Measurements from ENCODE around the gene RGS10. TPM values are rescaled to one million over a fixed set of nuclear protein-coding genes. Genes with fewer than 3 reads are reported as not detected.
A peak's percentile ranks its signal among the peaks of the same experiment; 100 is the strongest.

RGS10 gene
- total and polyA plus RNA-seq, 2 of the 8 experiments (the other 6 are each of a cell fraction or from before 2014, with no cell fraction given) = 5.5 to 13.1 TPM

- Histone ChIP-seq H4K8ac (ENCODE audit: extremely low read depth, insufficient read depth, low read length) (no peak overlapping the region), H3K79me1 (ENCODE audit: low read depth, low read length) (no peaks in the 10 kb centered on the region), H2AFZ (ENCODE audit: low read length) (no peak overlapping the region), H3K4ac (replicated peaks; ENCODE audit: insufficient read length, low read depth, low read length) (no peak overlapping the region), H3K18ac (ENCODE audit: extremely low read depth, low read length) (no peak overlapping the region), H3K4me2 (ENCODE audit: insufficient read depth in 1 of 2, low read depth in 2 of 2, low read length in 2 of 2) (no peak overlapping the region), H3K9me3 (ENCODE audit: insufficient read depth in 2 of 2, low read depth in 1 of 2, low read length in 1 of 2) (no peaks in the 10 kb centered on the region), H2BK12ac (ENCODE audit: low read depth, low read length) (no peak overlapping the region), H4K20me1 (replicated peaks in 1 of 2; ENCODE audit: control insufficient read depth in 1 of 2, insufficient read depth in 2 of 2, low read length in 2 of 2) (peaks cover 0 to 2% of the 10 kb centered on the region in 2 experiments), H2AK5ac (ENCODE audit: low read depth, low read length) (no peak overlapping the region), H3K23ac (ENCODE audit: insufficient read length) (no peak overlapping the region), H3K4me1 (replicated peaks in 1 of 4; ENCODE audit: control insufficient read depth in 3 of 4, insufficient read depth in 4 of 4, low read length in 3 of 4) (peaks cover 0 to 3% (median under 1%) of the 10 kb centered on the region in 4 experiments; a peak in 2 of 7 replicates), H3K23me2 (ENCODE audit: low read depth, low read length) (no peaks in the 10 kb centered on the region), H3K79me2 (ENCODE audit: control insufficient read depth in 1 of 2, insufficient read depth in 2 of 2, low read length in 2 of 2) (no peaks in the 10 kb centered on the region), H3K27ac (ENCODE audit: low read depth, low read length) (no peak overlapping the region), H4K5ac (ENCODE audit: insufficient read length, low read depth, low read length) (no peak overlapping the region), H3K56ac (replicated peaks; ENCODE audit: insufficient read length, low read depth, low read length) (no peak overlapping the region), H3K36me3 (ENCODE audit: control insufficient read depth in 2 of 4, insufficient read depth in 4 of 4, low read length in 3 of 4) (no peaks in the 10 kb centered on the region; a peak in 1 of 8 replicates), H2BK5ac (ENCODE audit: low read depth, low read length) (no peak overlapping the region), H3K27me3 (replicated peaks in 1 of 4; ENCODE audit: control insufficient read depth in 3 of 4, extremely low read depth in 1 of 4, insufficient read depth in 3 of 4, low read length in 3 of 4) (peaks cover 2 to 13% (median 7%) of the 10 kb centered on the region in 4 experiments), H3K4me3 (ENCODE audit: extremely low read depth in 1 of 4, insufficient read depth in 2 of 4, low read depth in 3 of 4, low read length in 4 of 4) (no peak overlapping the region), H3K14ac (ENCODE audit: insufficient read length) (no peak overlapping the region), H2BK15ac (ENCODE audit: low read length) (no peak overlapping the region), H3K9ac (replicated peaks in 1 of 4; ENCODE audit: extremely low read depth in 1 of 4, low read depth in 3 of 4, low read length in 3 of 4) (peak overlapping the region in 1 of 4 experiments; percentile 28; a peak in 1 of 7 replicates), H2BK20ac (ENCODE audit: low read length) (no peak overlapping the region), H4K91ac (replicated peaks; ENCODE audit: insufficient read length, low read length) (no peak overlapping the region), H2BK120ac (replicated peaks; ENCODE audit: low read depth, low read length) (no peak overlapping the region)
- ChIA-PET POLR2A (ENCODE audit: partially characterized antibody) (no interaction called here), CTCF (ENCODE audit: partially characterized antibody) (no interaction called here)
- TF ChIP-seq EZH2 (IDR thresholded peaks at IDR 0.05; ENCODE audit: low read depth, low read length, severe bottlenecking) (no peak), POLR2A (IDR thresholded peaks at IDR 0.05; ENCODE audit: control extremely low read depth in 1 of 2, low read depth in 2 of 2, low read length in 2 of 2) (no peak), KDM1A (IDR thresholded peaks at IDR 0.05; ENCODE audit: borderline replicate concordance, low read length) (no peak), TAF1 (IDR thresholded peaks at IDR 0.05; ENCODE audit: low read depth, low read length) (no peak), SAP30 (IDR thresholded peaks at IDR 0.05; ENCODE audit: insufficient read depth, insufficient replicate concordance, low read length) (no peak), POLR2AphosphoS5 (IDR thresholded peaks at IDR 0.05; ENCODE audit: low read depth, low read length) (no peak)
- WGBS, 2 experiments (ENCODE audit: extremely low coverage in 1 of 2, insufficient coverage in 1 of 2, insufficient read length in 1 of 2, insufficient replicate concordance in 2 of 2, low coverage in 1 of 2, low lambda C conversion rate in 2 of 2, missing lambda C conversion rate in 1 of 2) = 92% methylated on average over 10 of the region's 11 CpGs; no CpG with 5 or more reads in 1 of the 2 experiments
- DNase-seq (ENCODE audit: low read depth in 1 of 2, low spot score in 2 of 2) (no peak), FAIRE-seq (no peak)
Observed at GRCh38 chr10:119535837-119536507, 6.5 kb downstream of the RGS10 start.

All from H1 (cell line).